H9 (cell line): Measurements from ENCODE around the gene NME8. TPM values are rescaled to one million over a fixed set of nuclear protein-coding genes. Genes with fewer than 3 reads are reported as not detected.
A peak's percentile ranks its signal among the peaks of the same experiment; 100 is the strongest.

Experiments used
- DNase-seq: peaks from one replicate; pipeline ENCODE4 v3.0.0-alpha.2; 2017
- H2AFZ ChIP-seq: one replicate; pipeline ENCODE4 v1.6.1; 2013; ENCODE audit warnings: mild to moderate bottlenecking, low read length, control low read depth, moderate library complexity
- H2AK5ac ChIP-seq: 2 replicates; pipeline ENCODE4 v1.6.1; 2013; ENCODE audit warnings: low read length, control low read depth, mixed read lengths; ENCODE audit not compliant: insufficient read length
- H2BK120ac ChIP-seq: one replicate; pipeline ENCODE4 v1.6.1; 2013; ENCODE audit warnings: low read depth, mild to moderate bottlenecking, low read length, control low read depth, inconsistent platforms; ENCODE audit not compliant: poor library complexity, severe bottlenecking
- H2BK12ac ChIP-seq: 2 replicates; pipeline ENCODE4 v1.6.1; 2013; ENCODE audit warnings: low read length, control low read depth, mixed read lengths, low read depth; ENCODE audit not compliant: insufficient read length
- H2BK15ac ChIP-seq: 2 replicates; pipeline ENCODE4 v1.6.1; 2013; ENCODE audit warnings: low read depth, low read length, control low read depth
- H2BK20ac ChIP-seq: one replicate; pipeline ENCODE4 v1.6.1; 2013; ENCODE audit warnings: low read depth, mild to moderate bottlenecking, low read length, control low read depth, inconsistent platforms; ENCODE audit not compliant: poor library complexity, severe bottlenecking
- H2BK5ac ChIP-seq: 2 replicates; pipeline ENCODE4 v1.6.1; 2013; ENCODE audit warnings: low read length, control low read depth, mixed read lengths; ENCODE audit not compliant: insufficient read length
- H3K14ac ChIP-seq: 2 replicates; pipeline ENCODE4 v1.6.1; 2013; ENCODE audit warnings: low read length, control low read depth; ENCODE audit not compliant: insufficient read depth
- H3K18ac ChIP-seq: 2 replicates; pipeline ENCODE4 v1.6.1; 2013; ENCODE audit warnings: low read depth, mild to moderate bottlenecking, mixed read lengths, low read length, control low read depth; ENCODE audit not compliant: insufficient read length
- H3K23ac ChIP-seq: 2 replicates; pipeline ENCODE4 v1.6.1; 2013; ENCODE audit warnings: low read length, control low read depth, mixed read lengths, low read depth; ENCODE audit not compliant: insufficient read length
- H3K23me2 ChIP-seq: 2 replicates; pipeline ENCODE4 v1.6.1; 2013; ENCODE audit warnings: low read depth, mild to moderate bottlenecking, mixed read lengths, low read length, control low read depth; ENCODE audit not compliant: insufficient read length, poor library complexity, severe bottlenecking
- H3K27ac ChIP-seq: 2 replicates; pipeline ENCODE4 v1.5.1; 2013; ENCODE audit warnings: low read length, control low read depth, mixed read lengths, low read depth; ENCODE audit not compliant: insufficient read length
- H3K27me3 ChIP-seq: 2 replicates; pipeline ENCODE4 v1.6.1; 2013; ENCODE audit warnings: low read length, control low read depth, inconsistent platforms; ENCODE audit not compliant: insufficient read depth
- H3K4ac ChIP-seq: 2 replicates; pipeline ENCODE4 v1.6.1; 2013; ENCODE audit warnings: low read depth, mild to moderate bottlenecking, control low read depth, inconsistent platforms, low read length, moderate library complexity
- H3K4me1 ChIP-seq: 2 replicates; pipeline ENCODE4 v1.6.1; 2013; ENCODE audit warnings: low read length, control low read depth, inconsistent platforms; ENCODE audit not compliant: insufficient read depth
- H3K4me2 ChIP-seq: 2 replicates; pipeline ENCODE4 v1.6.1; 2013; ENCODE audit warnings: low read length, control low read depth, mixed read lengths; ENCODE audit not compliant: insufficient read length, insufficient read depth
- H3K56ac ChIP-seq: 2 replicates; pipeline ENCODE4 v1.6.1; 2013; ENCODE audit warnings: low read depth, mild to moderate bottlenecking, mixed read lengths, low read length, control low read depth; ENCODE audit not compliant: insufficient read length
- H3K79me1 ChIP-seq: 2 replicates; pipeline ENCODE4 v1.6.1; 2013; ENCODE audit warnings: low read depth, mild to moderate bottlenecking, moderate library complexity, low read length, control low read depth, inconsistent platforms; ENCODE audit not compliant: insufficient read depth, poor library complexity, severe bottlenecking
- H3K79me2 ChIP-seq: 2 replicates; pipeline ENCODE4 v1.6.1; 2013; ENCODE audit warnings: low read length, control low read depth, inconsistent platforms; ENCODE audit not compliant: insufficient read depth
- H3K9ac ChIP-seq: 2 replicates; pipeline ENCODE4 v1.6.1; 2013; ENCODE audit warnings: low read length, control low read depth, mixed read lengths; ENCODE audit not compliant: insufficient read length; ENCODE audit errors: extremely low read depth
- H3K9me3 ChIP-seq: one replicate; pipeline ENCODE4 v1.6.1; 2013; ENCODE audit warnings: low read depth, low read length, inconsistent platforms; ENCODE audit not compliant: control insufficient read depth
- H3T11ph ChIP-seq: one replicate; pipeline ENCODE4 v1.6.1; 2013; ENCODE audit warnings: mild to moderate bottlenecking, low read length, control low read depth, inconsistent platforms
- H4K20me1 ChIP-seq: one replicate; pipeline ENCODE4 v1.6.1; 2013; ENCODE audit not compliant: control insufficient read depth, insufficient read length, insufficient read depth
- H4K5ac ChIP-seq: 2 replicates; pipeline ENCODE4 v1.6.1; 2013; ENCODE audit warnings: low read depth, mild to moderate bottlenecking, mixed read lengths, low read length, control low read depth; ENCODE audit not compliant: insufficient read length
- H4K8ac ChIP-seq: replicated peaks from 2 replicates; pipeline ENCODE4 v1.6.1; 2013; ENCODE audit warnings: low read length, control low read depth, mixed read lengths, low read depth; ENCODE audit not compliant: insufficient read length
- H4K91ac ChIP-seq: 2 replicates; pipeline ENCODE4 v1.6.1; 2013; ENCODE audit warnings: low read depth, mild to moderate bottlenecking, moderate library complexity, mixed read lengths, low read length, control low read depth; ENCODE audit not compliant: insufficient read length
- H3K27ac Mint-ChIP-seq, 3 experiments: 2 replicates in 2 of 3; 3 replicates in 1 of 3; pipeline ENCODE4 v1.8.0; 2020 to 2021; ENCODE audit warnings: mixed read lengths in 3 of 3, mild to moderate bottlenecking in 1 of 3, moderate library complexity in 1 of 3
- H3K27me3 Mint-ChIP-seq: 2 replicates; pipeline ENCODE4 v1.8.0; 2021; ENCODE audit warnings: low read depth, mild to moderate bottlenecking, moderate library complexity, mixed read lengths
- H3K36me3 Mint-ChIP-seq, 3 experiments: 2 replicates in 2 of 3; 3 replicates in 1 of 3; pipeline ENCODE4 v1.8.0; 2020 to 2021; ENCODE audit warnings: low read depth in 3 of 3, mixed read lengths in 3 of 3; ENCODE audit not compliant: insufficient read depth in 1 of 3
- H3K4me1 Mint-ChIP-seq, 2 experiments: 2 replicates each; pipeline ENCODE4 v1.8.0; 2020; ENCODE audit warnings: mixed read lengths in 2 of 2
- H3K4me3 Mint-ChIP-seq, 2 experiments: 2 replicates in 1 of 2; 3 replicates in 1 of 2; pipeline ENCODE4 v1.8.0; 2020 to 2021; ENCODE audit warnings: mild to moderate bottlenecking in 2 of 2, mixed read lengths in 2 of 2, moderate library complexity in 1 of 2
- H3K9me3 Mint-ChIP-seq, 2 experiments: 2 replicates in 1 of 2; 3 replicates in 1 of 2; pipeline ENCODE4 v1.8.0; 2020; ENCODE audit warnings: mild to moderate bottlenecking in 2 of 2, mixed read lengths in 2 of 2, moderate library complexity in 1 of 2
- WGBS: extraction: QIAGEN DNeasy Blood & Tissue Kit; methylation state at CpG from one replicate; pipeline ENCODE4 v1.1.7; 2013; ENCODE audit warnings: missing lambda C conversion rate, low lambda C conversion rate, mixed read lengths; ENCODE audit not compliant: insufficient read length; ENCODE audit errors: extremely low coverage; 5-methylcytosine and 5-hydroxymethylcytosine counted together
- total RNA-seq: library from RNA; stranded (reverse); gene quantifications from 2 replicates; pipeline ENCODE4 v1.2.1, GENCODE V29; 2021
- TF ChIP-seq, protein P1 (sequence below): fragments of 200-600 bp; sonication (generic); conservative IDR thresholded peaks from 3 replicates; pipeline ENCODE4 v1.8.0; 2021; ENCODE audit warnings: antibody characterized with exemption, mild to moderate bottlenecking

Gene NME8
- total RNA-seq, 1 experiment from 2014 or later = 0.33 TPM

DNA sequence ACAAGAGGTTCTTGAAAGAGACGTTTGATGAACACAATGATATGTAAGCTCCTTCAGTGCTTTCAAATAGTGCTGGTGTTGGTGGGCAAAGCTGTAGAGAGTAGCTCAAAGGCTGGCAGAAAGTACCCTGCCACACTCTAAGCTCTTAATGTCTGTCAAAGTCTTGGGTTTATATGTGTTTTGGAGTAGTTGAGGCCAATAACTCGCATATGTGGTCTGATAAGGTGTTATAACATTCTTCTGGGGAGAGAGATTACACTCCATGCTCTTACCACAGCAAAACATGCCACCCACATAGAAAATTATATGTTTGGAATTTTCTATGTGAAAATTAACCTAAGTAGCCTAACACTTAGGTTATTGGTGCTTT, 30.8 kb upstream of the NME8 start:
- no peak overlapping the region for H3K56ac ChIP-seq
- DNase-seq = no peak
- 0 out of 2 replicates have a peak, but pooled peaks cover 3% of the 10 kb centered on the region for H3K4me1 ChIP-seq
- H4K20me1 ChIP-seq = no peaks in the 10 kb centered on the region
- Mint-ChIP-seq H3K9me3 (peaks cover 8 to 9% of the 10 kb centered on the region in 2 experiments), H3K4me3 (no peak overlapping the region), H3K27me3 (no peaks in the 10 kb centered on the region), H3K36me3 (peaks cover 0 to 7% (median 2%) of the 10 kb centered on the region in 3 experiments; a peak in 4 of 7 replicates), H3K4me1 (peaks cover 11 to 17% of the 10 kb centered on the region in 2 experiments), H3K27ac (peak overlapping the region in 1 of 3 experiments; percentile 79; a peak in 1 of 7 replicates)
- no peaks in the 10 kb centered on the region for H3K79me2 ChIP-seq
- no peak overlapping the region for H2BK15ac ChIP-seq
- H2AFZ ChIP-seq = no peak overlapping the region
- H2BK5ac ChIP-seq = no peak overlapping the region
- H3K79me1 ChIP-seq = no peaks in the 10 kb centered on the region
- no peaks in the 10 kb centered on the region for H3K27me3 ChIP-seq
- H3K23me2 ChIP-seq = no peaks in the 10 kb centered on the region
- H4K5ac ChIP-seq = no peak overlapping the region
- H3T11ph ChIP-seq = no peak overlapping the region
- H3K18ac ChIP-seq = no peak overlapping the region
- no peak overlapping the region for H2BK120ac ChIP-seq
- no peak overlapping the region for H3K27ac ChIP-seq
- TF ChIP-seq, protein P1, sequence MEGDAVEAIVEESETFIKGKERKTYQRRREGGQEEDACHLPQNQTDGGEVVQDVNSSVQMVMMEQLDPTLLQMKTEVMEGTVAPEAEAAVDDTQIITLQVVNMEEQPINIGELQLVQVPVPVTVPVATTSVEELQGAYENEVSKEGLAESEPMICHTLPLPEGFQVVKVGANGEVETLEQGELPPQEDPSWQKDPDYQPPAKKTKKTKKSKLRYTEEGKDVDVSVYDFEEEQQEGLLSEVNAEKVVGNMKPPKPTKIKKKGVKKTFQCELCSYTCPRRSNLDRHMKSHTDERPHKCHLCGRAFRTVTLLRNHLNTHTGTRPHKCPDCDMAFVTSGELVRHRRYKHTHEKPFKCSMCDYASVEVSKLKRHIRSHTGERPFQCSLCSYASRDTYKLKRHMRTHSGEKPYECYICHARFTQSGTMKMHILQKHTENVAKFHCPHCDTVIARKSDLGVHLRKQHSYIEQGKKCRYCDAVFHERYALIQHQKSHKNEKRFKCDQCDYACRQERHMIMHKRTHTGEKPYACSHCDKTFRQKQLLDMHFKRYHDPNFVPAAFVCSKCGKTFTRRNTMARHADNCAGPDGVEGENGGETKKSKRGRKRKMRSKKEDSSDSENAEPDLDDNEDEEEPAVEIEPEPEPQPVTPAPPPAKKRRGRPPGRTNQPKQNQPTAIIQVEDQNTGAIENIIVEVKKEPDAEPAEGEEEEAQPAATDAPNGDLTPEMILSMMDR = no peak
- no peaks in the 10 kb centered on the region for H3K9me3 ChIP-seq
- H4K8ac ChIP-seq = no peak overlapping the region
- no CpG with 5 or more reads among the region's 2 CpGs for whole genome bisulfite sequencing
- no peak overlapping the region for H3K23ac ChIP-seq
- no peak overlapping the region for H4K91ac ChIP-seq
- H3K4me2 ChIP-seq = no peak overlapping the region
- no peak overlapping the region for H3K4ac ChIP-seq
- H2AK5ac ChIP-seq = no peak overlapping the region
- no peak overlapping the region for H2BK12ac ChIP-seq
- no peak overlapping the region for H2BK20ac ChIP-seq
- no peak overlapping the region for H3K9ac ChIP-seq
- no peak overlapping the region for H3K14ac ChIP-seq
